Heart right ventricle (tissue), 16 donors: ENCODE results near the gene GGTA1. TPM values are rescaled to one million over a fixed set of nuclear protein-coding genes. Genes with fewer than 3 reads are reported as not detected.
"Not testable (repeated sequence)": the region's sequence is repeated elsewhere in the genome, so short reads cannot be mapped to it uniquely, and the experiment has no call there.

Experiments
- ATAC-seq, 8 donors: fragments of 200-7000 bp; cut with Tn5 transposase; one replicate each; pipeline ENCODE4 v1.9.1; 2020; ENCODE audit warnings: mild to moderate bottlenecking in 8 of 8, moderate library complexity in 8 of 8, moderate number of reproducible peaks in 1 of 8
- DNase-seq, 2 donors: peaks; one replicate each; pipeline ENCODE4 v3.0.0-alpha.2; 2020
- H3K27ac ChIP-seq, 10 donors: fragments of 200-600 bp; sonication (generic) in 2 of 10; one replicate each; pipeline versions ENCODE4 v1.5.0 to v1.8.0; 2020 to 2022; ENCODE audit warnings: mild to moderate bottlenecking in 3 of 10
- H3K27me3 ChIP-seq, 7 donors: fragments of 200-600 bp; one replicate each; pipeline ENCODE4 v1.8.0; 2021 to 2022; ENCODE audit warnings: mild to moderate bottlenecking in 2 of 7
- H3K36me3 ChIP-seq, 9 donors: fragments of 200-600 bp; sonication (generic) in 1 of 9; one replicate each; pipeline versions ENCODE4 v1.5.0 to v1.8.0; 2020 to 2022; ENCODE audit warnings: mild to moderate bottlenecking in 2 of 9
- H3K4me1 ChIP-seq, 9 donors: fragments of 200-600 bp; sonication (generic) in 1 of 9; one replicate each; pipeline versions ENCODE4 v1.5.0 to v1.8.0; 2020 to 2022; ENCODE audit warnings: mild to moderate bottlenecking in 4 of 9
- H3K4me3 ChIP-seq, 10 donors: fragments of 200-600 bp; sonication (generic) in 2 of 10; one replicate each; pipeline versions ENCODE4 v1.5.0 to v1.8.0; 2020 to 2022; ENCODE audit warnings: mild to moderate bottlenecking in 7 of 10, moderate library complexity in 2 of 10
- H3K9me3 ChIP-seq, 11 donors: fragments of 200-600 bp in 10 of 11; sonication (generic) in 2 of 11; one replicate each; pipeline versions ENCODE4 v1.5.0 to v1.8.0; 2013 to 2022; ENCODE audit warnings: mild to moderate bottlenecking in 2 of 11, control low read depth in 1 of 11, moderate library complexity in 1 of 11
- WGBS, 2 donors: extraction: QIAGEN DNeasy Blood & Tissue Kit; methylation state at CpG; one replicate each; pipeline ENCODE4 v1.1.7; 2013; ENCODE audit warnings: inconsistent platforms in 1 of 2; 5-methylcytosine and 5-hydroxymethylcytosine counted together
- intact Hi-C, 10 donors: fragments of 100-400 bp; cut with DNase I; formaldehyde crosslinking; loops; one replicate each; pipeline versions ENCODE4 v1.11.1 to v1.14.2; 2022
- polyA plus RNA-seq, 2 donors: library from polyadenylated mRNA; stranded (reverse); fragments of 200-250 nt; gene quantifications; one replicate each; pipeline ENCODE4 v1.2.3, GENCODE V29; 2013
- total RNA-seq, 10 donors: library from RNA; stranded (reverse); fragmentation: NEBNext Ultra II Directional in 3 of 10; extraction: Animal tissue kit (Norgen Biotek cat#: 25700) in 3 of 10; gene quantifications; one replicate each; pipeline versions ENCODE4 v1.2.1 to v1.2.4, GENCODE V29; 2021 to 2023
- TF ChIP-seq, protein P1 (sequence below), 9 donors: fragments of 200-600 bp; sonication (generic) in 2 of 9; IDR thresholded peaks; one replicate each; pipeline versions ENCODE4 v1.5.0 to v1.8.0; 2021 to 2022; ENCODE audit warnings: antibody characterized with exemption in 9 of 9, mild to moderate bottlenecking in 5 of 9, moderate library complexity in 1 of 9
- donor health status: Arrhythmogenic right ventricular cardiomyopathy.
- donor health status: ischemic (EF 13 %, LVEDD 7.1; RV severe dilation, severe dysfunction).
- donor health status: healthy with polysubstance abuse.
- donor health status: DM: no; HTN: yes; CAD: no.
- donor health status: DM: no; HTN: no; CAD: no.
- donor health status: ischemic (EF 25% LVEDD 6.9; RV normal size, moderate dysfunction).
- donor health status: ischemic (EF 25% LVEDD 5.7; RV mildly dilated, moderate dysfunction).
- donor health status: healthy.
- donor health status: DM: yes; HTN: yes; CAD: no.
- donor health status: Ischemic cardiomyopathy.
- donor health status: ischemic (EF 35%, LVEDD 5.7; RV mildly dilated, moderate dysfunction).
- donor health status: nonischemic (EF 11% LVEDD 7.7; RV severe dilation, severe dysfunction).
- donor health status: DM: yes; HTN: yes; CAD: no.
- donor health status: PGD.
- donor health status: ischemic (EF 29% LVEDD 5.4; RV normal size, mild dysfunction).
- donor health status: nonischemic (EF 23%, LVEDD 6.1; RV moderate dilation, normal function).

The GGTA1 gene
- total and polyA plus RNA-seq, 12 donors: 3.0 to 42.1 (median 13.9) TPM

DNA sequence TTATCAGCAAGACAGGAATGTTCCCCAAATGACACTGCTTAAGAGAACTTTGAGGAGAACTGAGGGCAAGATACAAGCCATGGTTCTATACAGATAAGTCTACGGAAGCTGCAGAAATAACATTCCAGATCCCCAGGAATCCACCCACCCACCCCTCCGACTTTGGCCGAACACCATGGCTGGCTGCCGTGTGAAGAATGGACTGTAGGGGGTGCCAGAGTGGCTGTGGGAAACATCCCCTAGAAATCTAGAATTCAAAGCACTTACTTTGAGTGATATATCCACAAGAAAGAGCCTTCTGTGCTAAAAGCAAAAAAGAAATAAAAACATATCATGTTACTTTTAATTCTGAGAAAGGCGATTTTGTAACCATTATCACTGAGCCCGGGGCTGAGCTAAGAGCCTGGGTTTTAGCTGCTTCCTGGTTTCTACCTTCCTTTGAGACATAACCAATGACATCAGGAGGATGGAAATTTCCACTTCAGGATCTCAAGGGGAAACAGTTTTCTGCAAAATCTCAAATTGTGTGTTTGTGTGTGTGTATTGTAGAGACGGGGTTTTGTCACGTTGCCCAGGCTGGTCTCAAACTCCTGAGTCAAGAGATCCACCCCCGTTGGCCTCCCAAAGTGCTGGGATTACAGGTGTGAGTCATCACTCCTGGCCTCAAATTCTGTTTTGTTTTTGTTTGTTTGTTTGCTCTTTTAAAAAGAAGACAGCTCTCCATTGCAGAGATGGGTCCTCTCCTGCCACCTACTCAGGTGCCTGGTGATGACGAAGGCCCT is 36.4 kb downstream of the GGTA1 start:
- ATAC-seq (peak in 7 of 8 donors; percentile 54 to 85 (median 72)), DNase-seq (peak; percentile 72 to 73)
- 33 to 39% methylated on average over 10 of the region's 10 CpGs for WGBS, 2 donors
- peak overlapping the region in 1 of 10 donors; percentile 41 for H3K27ac ChIP-seq
- intact Hi-C loops: loop anchor here in 8 of 10 donors (1.0 to 10.0 kb wide), 7 partner anchors 34 to 74 kb away; partner anchors contain the start of gene GGTA1 (in 7 of the 8)
- H3K9me3 ChIP-seq: no peaks in the 10 kb centered on the region
- H3K27me3 ChIP-seq: no peaks in the 10 kb centered on the region
- peaks cover 0 to 31% (median 10%) of the 10 kb centered on the region in 9 donors for H3K4me1 ChIP-seq
- H3K4me3 ChIP-seq: no peak overlapping the region
- peaks cover 0 to 23% (median 0%) of the 10 kb centered on the region in 9 donors for H3K36me3 ChIP-seq
- TF ChIP-seq, protein P1, sequence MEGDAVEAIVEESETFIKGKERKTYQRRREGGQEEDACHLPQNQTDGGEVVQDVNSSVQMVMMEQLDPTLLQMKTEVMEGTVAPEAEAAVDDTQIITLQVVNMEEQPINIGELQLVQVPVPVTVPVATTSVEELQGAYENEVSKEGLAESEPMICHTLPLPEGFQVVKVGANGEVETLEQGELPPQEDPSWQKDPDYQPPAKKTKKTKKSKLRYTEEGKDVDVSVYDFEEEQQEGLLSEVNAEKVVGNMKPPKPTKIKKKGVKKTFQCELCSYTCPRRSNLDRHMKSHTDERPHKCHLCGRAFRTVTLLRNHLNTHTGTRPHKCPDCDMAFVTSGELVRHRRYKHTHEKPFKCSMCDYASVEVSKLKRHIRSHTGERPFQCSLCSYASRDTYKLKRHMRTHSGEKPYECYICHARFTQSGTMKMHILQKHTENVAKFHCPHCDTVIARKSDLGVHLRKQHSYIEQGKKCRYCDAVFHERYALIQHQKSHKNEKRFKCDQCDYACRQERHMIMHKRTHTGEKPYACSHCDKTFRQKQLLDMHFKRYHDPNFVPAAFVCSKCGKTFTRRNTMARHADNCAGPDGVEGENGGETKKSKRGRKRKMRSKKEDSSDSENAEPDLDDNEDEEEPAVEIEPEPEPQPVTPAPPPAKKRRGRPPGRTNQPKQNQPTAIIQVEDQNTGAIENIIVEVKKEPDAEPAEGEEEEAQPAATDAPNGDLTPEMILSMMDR (IDR thresholded peaks at IDR 0.05): peak; percentile 74 to 89 (median 83)

DNA sequence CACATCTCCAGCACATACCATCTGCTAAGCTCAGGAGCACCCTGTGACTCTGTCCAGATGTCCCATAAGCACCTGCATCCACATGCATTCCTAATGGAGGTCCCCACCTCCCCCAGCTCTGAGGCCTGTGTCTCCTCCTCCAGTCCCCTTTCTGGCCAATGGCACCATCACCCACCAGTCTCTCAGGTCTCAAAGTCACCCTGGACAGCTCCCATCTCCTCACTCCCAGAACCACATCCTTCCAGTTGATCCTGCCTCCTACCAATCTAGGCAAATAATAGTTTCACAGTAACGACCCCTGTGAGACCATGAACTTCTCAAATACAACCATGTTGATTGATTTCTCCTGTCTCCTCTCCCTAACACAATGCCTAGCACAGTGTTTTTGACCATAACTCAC is 40.1 kb downstream of the GGTA1 start:
- 59 to 67% methylated on average over 1 of the region's 1 CpG for WGBS, 2 donors
- ATAC-seq (no peak), DNase-seq (no peak)
- no peaks in the 10 kb centered on the region for H3K9me3 ChIP-seq
- intact Hi-C loops: no loop called here
- H3K4me3 ChIP-seq: no peak overlapping the region
- H3K27ac ChIP-seq: no peak overlapping the region
- peaks cover 0 to 43% (median 0%) of the 10 kb centered on the region in 9 donors for H3K36me3 ChIP-seq
- TF ChIP-seq, protein P1 (IDR thresholded peaks at IDR 0.05): no peak
- no peaks in the 10 kb centered on the region for H3K27me3 ChIP-seq
- peaks cover 0 to 18% (median 10%) of the 10 kb centered on the region in 9 donors for H3K4me1 ChIP-seq

DNA sequence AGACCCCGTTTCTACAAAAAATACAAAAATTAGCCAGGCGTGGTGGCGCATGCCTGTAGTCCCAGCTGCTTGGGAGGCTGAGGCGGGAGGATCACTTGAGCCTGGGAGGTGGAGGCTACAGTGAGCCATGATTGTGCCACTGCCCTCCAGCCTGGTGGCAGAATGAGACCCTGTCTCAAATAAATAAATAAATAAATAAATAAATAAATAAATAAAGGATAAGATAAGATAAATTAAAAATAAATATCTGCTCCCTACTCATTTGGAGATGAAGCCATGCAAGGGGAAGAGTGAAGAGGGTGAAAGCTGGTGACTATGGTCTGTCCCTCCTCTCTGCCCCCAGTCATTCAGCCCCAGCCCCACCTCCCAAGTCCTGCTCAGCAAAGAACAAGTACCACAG is 41.2 kb downstream of the GGTA1 start:
- intact Hi-C loops, H3K27me3 ChIP-seq, DNase-seq, H3K9me3 ChIP-seq, H3K27ac ChIP-seq, ATAC-seq, H3K4me3 ChIP-seq: not testable (repeated sequence)
- Histone ChIP-seq H3K36me3 (peaks cover 0 to 50% (median 0%) of the 10 kb centered on the region in 9 donors), H3K4me1 (peaks cover 0 to 20% (median 11%) of the 10 kb centered on the region in 9 donors)
- WGBS, 2 donors: 99% methylated on average over 4 of the region's 4 CpGs

DNA sequence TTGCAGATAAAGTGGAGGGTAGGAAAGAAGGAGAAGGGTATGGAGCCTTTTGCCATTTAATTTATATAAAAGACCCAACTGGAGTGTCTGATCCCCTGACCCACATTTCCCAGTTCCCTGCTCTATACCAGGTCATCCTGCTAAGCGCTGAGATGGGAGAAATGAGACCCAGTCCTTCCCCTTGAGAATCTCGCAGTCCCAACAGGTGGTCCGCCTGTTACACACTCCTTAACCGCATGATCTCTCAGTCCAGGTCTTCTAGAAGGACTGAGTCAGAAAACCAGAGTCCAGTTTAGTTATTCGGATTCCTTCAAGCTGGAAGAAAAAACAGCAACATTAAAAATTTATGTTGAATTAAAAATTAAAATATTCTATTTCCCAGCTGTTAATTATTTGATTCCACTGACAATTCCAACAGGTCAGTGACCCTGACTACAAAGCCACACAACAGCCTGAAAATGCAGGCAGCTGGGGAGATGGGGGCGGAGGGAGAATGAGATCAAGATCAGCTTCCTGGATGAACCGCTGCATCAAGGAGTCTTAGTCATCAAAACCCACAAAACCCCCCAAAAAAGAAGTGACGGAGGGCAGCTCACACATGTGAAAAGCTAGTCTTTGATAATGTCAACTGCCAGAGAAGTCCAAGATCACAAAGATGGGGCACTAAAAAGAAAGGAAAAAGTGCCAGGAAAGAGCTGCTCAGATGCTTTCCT is 44.0 kb downstream of the GGTA1 start:
- no peak for ATAC-seq
- TF ChIP-seq, protein P1 (IDR thresholded peaks at IDR 0.05): no peak
- no peaks in the 10 kb centered on the region for H3K9me3 ChIP-seq
- peaks cover 0 to 50% (median 0%) of the 10 kb centered on the region in 9 donors for H3K36me3 ChIP-seq
- H3K4me3 ChIP-seq: no peak overlapping the region
- H3K4me1 ChIP-seq: peaks cover 0 to 31% (median 13%) of the 10 kb centered on the region in 9 donors
- no peaks in the 10 kb centered on the region for H3K27me3 ChIP-seq
- 88 to 91% methylated on average over 8 of the region's 8 CpGs for WGBS, 2 donors
- no peak overlapping the region for H3K27ac ChIP-seq
- DNase-seq: no peak
- intact Hi-C loops: no loop called here
